SIG-M5 treated with dmso at 0.1 percent for 504 hours (cell line): Measurements from ENCODE around the gene USB1.

Experiments
- DNase-seq: peaks from one replicate; lab custom pipeline; 2025; ENCODE audit not compliant: unreplicated experiment; lab: John Stamatoyannopoulos, UW

USB1 gene

GRCh38 chr16:58000706-58001676 lies at the start of gene USB1:
USB1 (plus strand) TSS chr16:58001407; CDS start chr16:58001484, 77 bp downstream.
- DNase-seq: peak; percentile 66

GRCh38 chr16:57952909-57953308 lies 48.3 kb upstream of the USB1 start:
- no peak for DNase-seq

GRCh38 chr16:57953857-57954256 lies 47.4 kb upstream of the USB1 start:
- no peak for DNase-seq

- DNase-seq: no peak
These were observed 45.5 kb upstream of the USB1 start for GRCh38 chr16:57955572-57956188.

GRCh38 chr16:57956270-57956808 lies 44.9 kb upstream of the USB1 start:
- no peak for DNase-seq

- DNase-seq: no peak
These were observed 44.1 kb upstream of the USB1 start for GRCh38 chr16:57956924-57957672.

GRCh38 chr16:57957673-57958392 lies 43.4 kb upstream of the USB1 start:
- DNase-seq: no peak

GRCh38 chr16:57958544-57958943 lies 42.7 kb upstream of the USB1 start:
- DNase-seq: no peak

- DNase-seq: no peak
These were observed 42.1 kb upstream of the USB1 start for GRCh38 chr16:57959121-57959520.

GRCh38 chr16:57959804-57960203 lies 41.4 kb upstream of the USB1 start:
- no peak for DNase-seq

GRCh38 chr16:57960310-57960709 lies 40.9 kb upstream of the USB1 start:
- no peak for DNase-seq

GRCh38 chr16:57960826-57961472 lies 40.3 kb upstream of the USB1 start:
- DNase-seq: no peak

GRCh38 chr16:57961538-57961937 lies 39.7 kb upstream of the USB1 start:
- no peak for DNase-seq

- no peak for DNase-seq
These were observed 39.2 kb upstream of the USB1 start for GRCh38 chr16:57962046-57962445.

- no peak for DNase-seq
These were observed 38.5 kb upstream of the USB1 start for GRCh38 chr16:57962756-57963155.

- DNase-seq: no peak
These were observed 37.0 kb upstream of the USB1 start for GRCh38 chr16:57964157-57964700.

GRCh38 chr16:57966204-57966771 lies 34.9 kb upstream of the USB1 start:
- no peak for DNase-seq

- no peak for DNase-seq
These were observed 34.2 kb upstream of the USB1 start for GRCh38 chr16:57966986-57967385.

- DNase-seq: no peak
These were observed 33.3 kb upstream of the USB1 start for GRCh38 chr16:57967916-57968315.
